Measurements from ENCODE around the gene C16orf78. TPM values are rescaled to one million over a fixed set of nuclear protein-coding genes. Genes with fewer than 3 reads are reported as not detected.

The C16orf78 gene
- total RNA-seq, 2 donors from 2014 or later = not detected

- 86 to 94% methylated on average over 3 to 7 of the region's 7 CpGs for WGBS, 2 experiments (ENCODE audit: insufficient coverage in 1 of 2, insufficient read length in 1 of 2)
- H3K27ac Mint-ChIP-seq = no peak overlapping the region
These were observed 62.6 kb downstream of the C16orf78 start for GRCh38 chr16:49436181-49436580.

DNA sequence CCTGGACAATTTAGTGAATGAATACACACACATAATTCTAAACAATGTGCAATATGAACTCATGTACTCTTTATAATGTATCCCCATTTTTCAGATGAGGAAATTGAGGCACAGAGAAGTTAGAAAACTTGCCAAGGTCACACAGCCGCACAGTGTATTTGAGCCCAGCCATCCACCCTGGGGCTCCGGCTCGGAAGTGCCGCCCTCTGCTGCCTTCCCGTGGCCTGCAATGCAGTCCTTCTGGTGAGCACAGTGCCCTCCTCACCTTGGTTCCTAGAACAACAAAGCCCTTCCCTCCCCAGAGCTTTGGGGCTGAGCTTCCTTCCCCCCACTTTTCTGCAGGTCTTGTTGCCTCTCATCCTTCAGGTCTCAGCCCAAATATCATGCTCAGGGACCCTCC is 63.7 kb downstream of the C16orf78 start:
- H3K36me3 Mint-ChIP-seq (ENCODE audit: low read depth) = no peaks in the 10 kb centered on the region
- WGBS, 2 experiments (ENCODE audit: insufficient coverage in 1 of 2, insufficient read length in 1 of 2) = 71 to 75% methylated on average over 1 to 5 of the region's 5 CpGs
- H3K27ac Mint-ChIP-seq = no peak overlapping the region
- no peak overlapping the region for H3K4me3 Mint-ChIP-seq
- H3K9me3 Mint-ChIP-seq = no peaks in the 10 kb centered on the region
- H3K4me1 Mint-ChIP-seq = peaks cover 4% of the 10 kb centered on the region
- DNase-seq = no peak
- H3K9me3 ChIP-seq (ENCODE audit: control insufficient read depth, low read length) = no peaks in the 10 kb centered on the region
- no peaks in the 10 kb centered on the region for H3K27me3 Mint-ChIP-seq (ENCODE audit: insufficient read depth)
- no peaks in the 10 kb centered on the region for H3K36me3 ChIP-seq (ENCODE audit: control insufficient read depth, insufficient read depth, low read length)
- H3K4me3 ChIP-seq (ENCODE audit: low read length) = no peak overlapping the region
- TF ChIP-seq, protein P1, sequence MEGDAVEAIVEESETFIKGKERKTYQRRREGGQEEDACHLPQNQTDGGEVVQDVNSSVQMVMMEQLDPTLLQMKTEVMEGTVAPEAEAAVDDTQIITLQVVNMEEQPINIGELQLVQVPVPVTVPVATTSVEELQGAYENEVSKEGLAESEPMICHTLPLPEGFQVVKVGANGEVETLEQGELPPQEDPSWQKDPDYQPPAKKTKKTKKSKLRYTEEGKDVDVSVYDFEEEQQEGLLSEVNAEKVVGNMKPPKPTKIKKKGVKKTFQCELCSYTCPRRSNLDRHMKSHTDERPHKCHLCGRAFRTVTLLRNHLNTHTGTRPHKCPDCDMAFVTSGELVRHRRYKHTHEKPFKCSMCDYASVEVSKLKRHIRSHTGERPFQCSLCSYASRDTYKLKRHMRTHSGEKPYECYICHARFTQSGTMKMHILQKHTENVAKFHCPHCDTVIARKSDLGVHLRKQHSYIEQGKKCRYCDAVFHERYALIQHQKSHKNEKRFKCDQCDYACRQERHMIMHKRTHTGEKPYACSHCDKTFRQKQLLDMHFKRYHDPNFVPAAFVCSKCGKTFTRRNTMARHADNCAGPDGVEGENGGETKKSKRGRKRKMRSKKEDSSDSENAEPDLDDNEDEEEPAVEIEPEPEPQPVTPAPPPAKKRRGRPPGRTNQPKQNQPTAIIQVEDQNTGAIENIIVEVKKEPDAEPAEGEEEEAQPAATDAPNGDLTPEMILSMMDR (conservative IDR thresholded peaks at IDR 0.05) = peak; percentile 45
- H3K27ac ChIP-seq (ENCODE audit: low read depth, low read length) = no peak overlapping the region
- no peak overlapping the region for H3K9ac ChIP-seq (ENCODE audit: extremely low read depth, low read length, poor library complexity, severe bottlenecking)
- no peaks in the 10 kb centered on the region for H3K27me3 ChIP-seq (ENCODE audit: control insufficient read depth, insufficient read depth, low read length, poor library complexity, severe bottlenecking)
- no peaks in the 10 kb centered on the region for H3K4me1 ChIP-seq (ENCODE audit: control insufficient read depth, insufficient read depth, low read length)

More at GRCh38 chr16:49436181-49436580, 62.6 kb downstream of the C16orf78 start:
- Histone ChIP-seq H3K27me3 (ENCODE audit: control insufficient read depth, insufficient read depth, low read length, poor library complexity, severe bottlenecking) (no peaks in the 10 kb centered on the region), H3K27ac (ENCODE audit: low read depth, low read length) (no peak overlapping the region), H3K4me3 (ENCODE audit: low read length) (no peak overlapping the region), H3K9ac (ENCODE audit: extremely low read depth, low read length, poor library complexity, severe bottlenecking) (no peak overlapping the region), H3K9me3 (ENCODE audit: control insufficient read depth, low read length) (no peaks in the 10 kb centered on the region), H3K36me3 (ENCODE audit: control insufficient read depth, insufficient read depth, low read length) (no peaks in the 10 kb centered on the region), H3K4me1 (ENCODE audit: control insufficient read depth, insufficient read depth, low read length) (no peaks in the 10 kb centered on the region)
- no peak for DNase-seq
- Mint-ChIP-seq H3K9me3 (no peaks in the 10 kb centered on the region), H3K4me3 (no peak overlapping the region), H3K27me3 (ENCODE audit: insufficient read depth) (no peaks in the 10 kb centered on the region), H3K4me1 (no peaks in the 10 kb centered on the region), H3K36me3 (ENCODE audit: low read depth) (no peaks in the 10 kb centered on the region)
- TF ChIP-seq, protein P1 (conservative IDR thresholded peaks at IDR 0.05) = no peak

- Mint-ChIP-seq H3K27ac (no peak overlapping the region), H3K4me1 (peaks cover 12% of the 10 kb centered on the region)
- TF ChIP-seq, protein P1 (conservative IDR thresholded peaks at IDR 0.05) = no peak
These were observed 65.4 kb downstream of the C16orf78 start for GRCh38 chr16:49439050-49439449.

More at GRCh38 chr16:49439050-49439449, 65.4 kb downstream of the C16orf78 start:
- no peak overlapping the region for H3K9ac ChIP-seq (ENCODE audit: extremely low read depth, low read length, poor library complexity, severe bottlenecking)
- Mint-ChIP-seq H3K4me3 (no peak overlapping the region), H3K27me3 (ENCODE audit: insufficient read depth) (no peaks in the 10 kb centered on the region), H3K9me3 (no peaks in the 10 kb centered on the region), H3K36me3 (ENCODE audit: low read depth) (no peaks in the 10 kb centered on the region)
- H3K9me3 ChIP-seq (ENCODE audit: control insufficient read depth, low read length) = no peaks in the 10 kb centered on the region
- peaks cover 5% of the 10 kb centered on the region for H3K4me1 ChIP-seq (ENCODE audit: control insufficient read depth, insufficient read depth, low read length)
- H3K36me3 ChIP-seq (ENCODE audit: control insufficient read depth, insufficient read depth, low read length) = no peaks in the 10 kb centered on the region
- no peak for DNase-seq
- H3K27me3 ChIP-seq (ENCODE audit: control insufficient read depth, insufficient read depth, low read length, poor library complexity, severe bottlenecking) = no peaks in the 10 kb centered on the region
- 87 to 91% methylated on average over 7 of the region's 7 CpGs for WGBS, 2 experiments (ENCODE audit: insufficient coverage in 1 of 2, insufficient read length in 1 of 2)
- H3K4me3 ChIP-seq (ENCODE audit: low read length) = no peak overlapping the region
- no peak overlapping the region for H3K27ac ChIP-seq (ENCODE audit: low read depth, low read length)
